HG02852 (cell line): ENCODE data around the gene SELENOF.
"Not testable (repeated sequence)": the region's sequence is repeated elsewhere in the genome, so short reads cannot be mapped to it uniquely, and the experiment has no call there.

Experiments used
- ATAC-seq: cut with Tn5 transposase; IDR thresholded peaks from one replicate; pipeline ENCODE4 v1.9.1; 2021; ENCODE audit warnings: mild to moderate bottlenecking, moderate library complexity; ENCODE audit not compliant: unreplicated experiment

SELENOF gene

DNA sequence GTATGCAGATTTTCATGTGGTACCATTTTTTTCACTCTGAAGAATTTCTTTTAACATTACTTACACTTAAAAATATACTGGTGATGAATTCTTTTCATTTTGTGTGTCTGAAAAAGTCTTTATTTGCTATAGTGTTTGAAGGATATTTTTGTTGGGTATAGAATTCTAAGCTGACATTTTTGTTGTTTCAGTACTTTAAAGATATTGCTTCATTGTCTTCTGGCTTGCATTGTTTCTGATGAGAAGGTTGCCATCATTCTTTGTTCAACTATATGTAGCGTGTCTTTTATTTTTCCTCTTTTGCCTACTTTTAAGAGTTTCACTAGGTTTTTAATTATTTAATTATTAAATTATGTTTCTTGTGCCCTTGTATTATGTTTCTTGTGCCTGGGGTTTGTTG, 8.5 kb upstream of the SELENOF start:
- no peak for ATAC-seq

DNA sequence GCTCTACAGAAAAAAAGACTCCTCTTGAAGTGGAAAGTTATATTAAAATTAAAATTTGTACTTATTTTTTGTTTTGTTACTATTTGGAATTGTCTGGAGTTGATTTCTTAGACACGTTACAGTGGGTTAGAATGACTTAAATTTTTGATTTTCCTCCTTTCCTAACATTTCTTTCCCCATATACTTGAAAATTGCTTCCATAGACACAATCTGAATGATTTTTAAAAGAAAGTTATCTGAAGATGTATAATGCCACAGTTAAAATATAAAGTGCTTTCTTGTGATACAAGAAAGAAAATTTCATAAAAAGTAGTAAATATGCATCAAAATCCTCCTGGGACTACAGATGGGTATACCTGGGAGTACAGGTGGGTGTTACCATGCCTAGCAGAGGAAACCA, 2.8 kb upstream of the SELENOF start:
- ATAC-seq, result no peak

GRCh38 chr1:86915737-86916235, 1.9 kb upstream of the SELENOF start:
- no peak for ATAC-seq

DNA sequence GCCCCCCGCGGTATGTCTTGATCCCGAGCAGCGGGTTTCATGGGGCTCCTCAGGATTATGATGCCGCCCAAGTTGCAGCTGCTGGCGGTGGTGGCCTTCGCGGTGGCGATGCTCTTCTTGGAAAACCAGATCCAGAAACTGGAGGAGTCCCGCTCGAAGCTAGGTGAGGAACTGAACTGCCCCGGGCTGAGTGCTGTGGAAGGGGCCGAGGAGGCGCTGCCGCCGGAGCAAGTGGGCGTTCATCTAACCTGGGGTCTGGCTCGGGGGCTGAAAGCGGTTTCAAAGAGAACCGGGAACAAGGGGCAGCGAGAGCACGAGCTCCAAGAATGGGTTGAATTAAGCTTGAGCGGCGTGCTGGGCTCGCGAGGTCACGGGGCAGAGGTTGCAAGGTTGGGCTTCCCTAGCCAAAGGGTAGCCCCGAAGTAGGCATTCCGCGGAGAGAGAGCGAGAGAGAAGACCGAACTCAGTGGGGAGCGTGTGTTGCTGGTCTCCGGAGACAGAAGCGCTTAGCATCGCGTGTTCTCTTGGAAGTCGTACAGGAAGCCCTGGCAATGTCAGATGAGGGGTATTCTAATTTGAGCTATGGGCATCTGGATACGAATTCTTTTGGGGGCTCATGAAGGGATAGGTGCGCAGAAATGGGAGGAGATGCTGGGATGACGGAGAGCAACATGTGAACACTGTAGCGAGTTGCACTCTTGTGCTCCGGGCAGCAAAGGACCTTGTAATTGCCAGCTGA, 1.2 kb upstream of the SELENOF start:
- peak; percentile 20 for ATAC-seq

DNA sequence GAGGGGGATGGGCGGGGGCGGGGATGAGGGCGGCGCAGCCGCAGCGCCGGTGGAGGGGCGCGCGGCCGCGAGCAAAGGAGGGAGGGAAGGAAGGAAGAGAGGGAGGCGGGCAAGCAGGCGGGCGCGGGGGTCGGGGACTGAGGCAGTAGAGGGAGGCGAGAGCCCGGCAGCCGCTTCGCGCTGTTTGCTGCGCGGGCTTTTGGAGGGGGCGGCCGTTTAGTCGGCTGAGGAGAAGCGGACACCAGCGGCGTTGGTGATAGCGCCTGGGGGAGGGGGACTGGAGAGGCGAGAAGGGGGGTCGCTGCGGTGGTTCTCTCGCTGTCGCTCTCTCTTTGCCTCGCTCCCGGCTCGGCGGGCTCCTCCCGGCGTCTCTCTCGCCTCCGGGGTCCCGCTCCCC, 673 bp upstream of the SELENOF start, which contains the start of gene HS2ST1:
TSS of gene HS2ST1 (plus strand) at position 35 of the 397 bp plus-strand sequence.
- no peak for ATAC-seq

- ATAC-seq, result no peak
These were observed 479 bp downstream of the SELENOF start for GRCh38 chr1:86913399-86913895.

DNA sequence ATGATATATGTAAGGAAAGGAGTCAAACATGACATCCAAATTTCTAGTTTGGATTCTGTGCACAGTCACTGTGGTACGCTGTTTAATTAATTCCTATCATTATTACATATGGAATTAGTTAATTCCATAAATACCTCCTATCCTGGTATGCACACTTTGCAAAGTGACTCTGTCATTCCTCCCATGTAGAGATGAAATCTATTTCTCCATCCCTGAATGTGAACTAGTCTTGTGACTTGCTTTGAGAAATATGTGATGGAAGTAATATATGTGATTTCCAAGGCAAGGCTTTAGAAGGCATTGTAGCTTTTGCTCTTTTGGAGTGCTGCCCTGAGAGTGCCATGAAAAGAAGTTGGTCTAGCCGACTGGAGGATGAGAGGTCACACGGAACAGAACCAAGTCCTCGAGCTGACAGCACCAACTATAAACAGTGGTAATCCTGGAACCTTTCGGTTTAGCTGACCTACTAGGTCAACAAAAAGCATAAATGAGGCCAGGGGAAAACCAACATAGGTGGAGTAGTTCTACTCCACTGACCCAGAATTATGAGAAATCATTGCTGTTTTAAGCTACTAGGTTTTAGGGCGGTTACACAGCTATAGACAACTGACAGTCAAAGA, 1.5 kb downstream of the SELENOF start:
- no peak for ATAC-seq

- ATAC-seq, result no peak
These were observed 7.5 kb downstream of the SELENOF start for GRCh38 chr1:86906419-86906818.

DNA sequence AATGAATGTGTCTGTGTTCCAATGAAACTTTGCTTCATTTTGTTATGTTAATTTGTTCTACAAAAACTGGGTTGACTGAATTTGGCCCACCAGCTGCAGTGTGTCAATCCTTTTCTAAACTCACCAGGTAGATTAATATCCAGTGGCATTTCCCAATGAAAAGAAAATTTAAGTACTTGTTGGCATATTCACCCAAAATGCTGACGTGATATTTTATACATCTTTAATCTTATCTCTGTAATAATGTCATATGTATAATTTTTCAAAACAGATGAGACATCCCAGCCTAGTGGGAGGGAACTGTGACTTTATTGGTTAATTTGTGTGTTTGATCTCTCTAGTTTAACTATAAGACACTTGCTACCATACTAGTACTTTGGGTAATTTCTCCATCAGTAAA, 8.1 kb downstream of the SELENOF start:
- no peak for ATAC-seq

GRCh38 chr1:86899401-86899800, 14.5 kb downstream of the SELENOF start:
- ATAC-seq, result not testable (repeated sequence)

GRCh38 chr1:86888327-86888726, 25.6 kb downstream of the SELENOF start:
- no peak for ATAC-seq

DNA sequence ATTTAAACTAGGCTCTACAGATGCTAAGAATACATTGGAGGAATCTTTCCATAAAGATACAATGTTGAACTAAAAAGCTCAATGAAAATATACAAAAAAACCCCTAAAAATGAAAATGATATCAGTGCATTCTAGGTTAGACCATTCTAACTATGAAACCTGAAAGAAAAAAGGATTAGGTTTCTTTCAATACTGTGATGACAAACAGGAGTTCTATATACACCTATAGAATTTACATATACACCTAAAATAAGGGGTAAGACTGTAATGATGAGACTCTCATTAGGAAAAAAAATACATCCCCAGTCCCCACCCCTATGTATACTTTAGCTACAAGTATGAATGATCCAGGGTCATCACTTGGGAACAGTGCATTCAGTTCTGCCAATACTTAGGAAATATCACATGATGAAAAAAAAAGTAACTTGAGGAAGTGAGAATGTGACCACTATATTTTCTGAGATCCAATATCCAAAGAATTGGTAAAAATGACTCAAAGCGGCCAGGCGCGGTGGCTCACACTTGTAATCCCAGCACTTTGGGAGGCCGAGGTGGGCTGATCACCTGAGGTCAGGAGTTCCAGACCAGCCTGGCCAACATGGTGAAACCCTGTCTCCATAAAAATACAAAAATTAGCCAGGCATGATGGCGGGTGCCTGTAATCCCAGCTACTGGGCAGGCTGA, 26.3 kb downstream of the SELENOF start:
- ATAC-seq, result no peak

DNA sequence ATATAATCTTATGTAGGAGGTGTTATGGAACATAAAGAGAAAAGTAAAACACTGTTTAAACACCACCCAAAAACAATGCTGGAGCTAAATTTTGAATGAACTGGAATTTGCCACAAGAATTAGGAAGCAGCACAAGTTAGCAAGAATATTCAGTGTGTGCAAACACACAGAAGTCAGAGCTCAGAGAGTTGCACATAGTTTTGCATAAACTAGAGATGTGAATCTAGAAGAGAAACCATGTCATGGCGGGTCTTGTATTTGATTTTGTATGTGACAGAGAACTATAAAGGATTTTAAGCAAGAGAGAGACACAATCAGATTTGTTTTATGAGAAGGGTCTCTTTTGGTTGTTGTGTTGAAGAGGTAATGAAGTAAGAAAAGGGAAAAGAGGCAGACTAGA, 38.2 kb downstream of the SELENOF start:
- no peak for ATAC-seq

DNA sequence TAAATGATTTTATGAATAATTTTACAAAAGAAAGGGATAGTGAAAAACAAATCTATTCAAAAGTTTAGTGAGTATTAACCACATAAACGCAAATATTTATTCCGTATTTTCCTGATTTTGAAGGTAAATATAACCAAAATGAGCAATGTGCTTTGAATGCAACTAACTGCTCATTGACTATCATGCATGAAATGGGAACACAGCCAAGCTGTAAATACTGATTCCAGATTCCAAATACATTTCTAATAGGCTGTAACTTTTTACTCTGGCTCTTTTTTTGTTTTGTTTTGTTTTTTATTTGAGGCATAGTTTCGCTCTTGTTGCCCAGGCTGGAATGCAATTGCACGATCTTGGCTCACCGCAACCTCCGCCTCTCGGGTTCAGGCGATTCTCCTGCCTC, 41.8 kb downstream of the SELENOF start:
- ATAC-seq, result no peak

- no peak for ATAC-seq
These were observed 42.9 kb downstream of the SELENOF start for GRCh38 chr1:86871001-86871400.

DNA sequence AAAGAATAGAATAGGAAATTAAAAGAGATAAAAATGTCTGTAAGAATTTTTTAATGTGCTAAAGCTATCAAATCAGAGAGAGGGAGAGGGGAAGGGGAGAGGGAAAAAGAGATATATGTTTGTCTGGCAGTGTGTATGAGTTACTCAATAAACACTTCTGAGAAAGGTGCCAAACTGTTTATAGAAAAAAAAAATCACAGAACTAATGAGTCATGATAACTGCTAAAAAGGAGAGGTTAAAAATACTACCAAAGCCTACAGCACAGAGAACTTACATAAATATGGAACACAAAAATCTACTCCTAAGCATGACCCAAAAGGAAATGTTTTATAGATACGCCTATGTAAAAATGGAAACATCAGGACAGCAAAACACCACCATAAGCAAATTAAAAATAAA, 45.4 kb downstream of the SELENOF start:
- no peak for ATAC-seq

GRCh38 chr1:86867278-86867677, 46.6 kb downstream of the SELENOF start:
- not testable (repeated sequence) for ATAC-seq

- no peak for ATAC-seq
These were observed 47.3 kb downstream of the SELENOF start for GRCh38 chr1:86866665-86867064.

DNA sequence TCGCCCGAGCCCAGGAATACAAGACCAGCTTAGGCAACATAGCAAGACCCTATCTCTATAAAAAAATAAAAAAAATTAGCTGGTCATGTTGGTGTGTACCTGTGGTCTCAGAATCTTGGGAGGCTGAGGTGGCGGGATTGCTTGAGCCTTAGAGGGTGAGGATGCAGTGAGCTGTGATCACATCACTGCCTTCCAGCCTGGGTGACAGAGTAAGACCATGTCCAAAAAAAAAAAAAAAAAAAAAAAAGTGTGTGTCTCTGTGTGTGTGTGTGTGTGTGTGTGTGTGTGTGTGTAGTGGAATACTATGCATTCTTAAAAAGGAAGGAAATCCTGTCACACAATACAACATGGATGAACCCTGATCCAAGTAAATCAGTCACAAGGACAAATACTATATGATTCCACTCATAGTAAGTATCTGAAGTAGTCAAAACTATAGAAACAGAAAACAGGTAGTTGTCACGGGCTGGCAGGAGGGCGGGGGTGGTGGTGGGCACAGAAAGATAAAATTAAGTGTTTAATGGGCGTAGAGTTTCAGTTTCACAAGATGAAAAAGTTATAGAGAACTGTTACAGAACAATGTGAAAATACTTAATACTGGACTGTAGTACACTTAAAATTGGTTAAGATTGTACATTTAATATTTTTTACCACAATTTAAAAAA, 47.8 kb downstream of the SELENOF start:
- no peak for ATAC-seq

DNA sequence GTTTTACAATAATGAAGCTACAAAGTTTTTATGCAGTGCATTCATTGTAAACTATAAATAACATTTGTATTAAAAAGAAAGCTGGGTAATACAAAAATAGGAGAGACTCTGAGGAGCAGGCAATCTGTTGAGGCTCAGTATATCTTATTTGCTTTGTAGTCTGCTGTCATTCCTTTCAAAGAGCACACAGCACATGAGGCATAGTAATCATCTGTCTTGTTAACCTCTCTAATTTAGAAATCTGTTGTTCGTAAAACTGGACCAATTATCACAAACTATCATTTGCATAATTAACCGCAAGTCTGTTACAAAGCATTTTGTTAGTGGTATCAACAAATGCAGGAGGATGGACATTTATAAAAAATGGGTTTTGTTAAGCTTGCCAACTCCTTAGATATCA, 51.0 kb downstream of the SELENOF start:
- no peak for ATAC-seq

- no peak for ATAC-seq
These were observed 52.5 kb downstream of the SELENOF start for GRCh38 chr1:86861424-86861823.
